Lower lobe of right lung (tissue), 2 donors: ENCODE results near the gene SLC6A6. TPM values are rescaled to one million over a fixed set of nuclear protein-coding genes. Genes with fewer than 3 reads are reported as not detected.

Source experiments
- ATAC-seq, 2 donors: fragments of 200-7000 bp; cut with Tn5 transposase; one replicate each; pipeline ENCODE4 v1.9.1; 2020 to 2022; ENCODE audit warnings: mild to moderate bottlenecking in 2 of 2, moderate library complexity in 2 of 2
- DNase-seq: peaks from one replicate; pipeline ENCODE4 v3.0.0-alpha.2; 2020
- H3K27ac ChIP-seq: fragments of 200-600 bp; one replicate; pipeline ENCODE4 v1.8.0; 2022
- H3K27me3 ChIP-seq: fragments of 200-600 bp; one replicate; pipeline ENCODE4 v1.8.0; 2022; ENCODE audit warnings: low read depth
- H3K36me3 ChIP-seq: fragments of 200-600 bp; one replicate; pipeline ENCODE4 v1.8.0; 2022; ENCODE audit warnings: mild to moderate bottlenecking
- H3K4me1 ChIP-seq: fragments of 200-600 bp; one replicate; pipeline ENCODE4 v1.8.0; 2022
- H3K4me3 ChIP-seq: fragments of 200-600 bp; one replicate; pipeline ENCODE4 v1.8.0; 2022; ENCODE audit warnings: mild to moderate bottlenecking
- H3K9me3 ChIP-seq: fragments of 200-600 bp; one replicate; pipeline ENCODE4 v1.8.0; 2022
- CTCF ChIP-seq: fragments of 200-600 bp; IDR thresholded peaks from one replicate; pipeline ENCODE4 v1.8.0; 2022; ENCODE audit warnings: antibody characterized with exemption, mild to moderate bottlenecking
- intact Hi-C: fragments of 100-400 bp; cut with DNase I; formaldehyde crosslinking; loops from one replicate; pipeline ENCODE4 v1.11.0; 2022
- total RNA-seq: library from RNA; stranded (reverse); fragmentation: NEBNext Ultra II Directional; extraction: Animal tissue kit (Norgen Biotek cat#: 25700); gene quantifications from one replicate; pipeline ENCODE4 v1.2.1, GENCODE V29; 2021
- donor health status: DM: no; HTN: yes; CAD: no; lungs with severe emphysema.

The SLC6A6 gene
- total RNA-seq, 1 donor from 2014 or later: 84.0 TPM

GRCh38 chr3:14389716-14390115 is 12.7 kb upstream of the SLC6A6 start:
- no peak overlapping the region for H3K27ac ChIP-seq
- ATAC-seq (no peak), DNase-seq (no peak)
- H3K27me3 ChIP-seq: no peaks in the 10 kb centered on the region
- intact Hi-C loops: no loop called here
- no peaks in the 10 kb centered on the region for H3K36me3 ChIP-seq
- H3K9me3 ChIP-seq: no peaks in the 10 kb centered on the region
- peaks cover 4% of the 10 kb centered on the region for H3K4me1 ChIP-seq
- TF ChIP-seq CTCF: no peak
- H3K4me3 ChIP-seq: no peak overlapping the region

GRCh38 chr3:14391033-14391432 is 11.4 kb upstream of the SLC6A6 start:
- no peaks in the 10 kb centered on the region for H3K36me3 ChIP-seq
- peak; percentile 66 to 72 for ATAC-seq
- H3K4me1 ChIP-seq: peaks cover 4% of the 10 kb centered on the region
- H3K9me3 ChIP-seq: no peaks in the 10 kb centered on the region
- DNase-seq: no peak
- no peak for TF ChIP-seq CTCF
- no peak overlapping the region for H3K27ac ChIP-seq
- intact Hi-C loops: no loop called here
- H3K27me3 ChIP-seq: no peaks in the 10 kb centered on the region
- H3K4me3 ChIP-seq: no peak overlapping the region

- ATAC-seq: no peak
Measured at GRCh38 chr3:14392231-14392630, 10.2 kb upstream of the SLC6A6 start.

GRCh38 chr3:14392803-14393319 is 9.5 kb upstream of the SLC6A6 start:
- Histone ChIP-seq H3K4me1 (peaks cover 9% of the 10 kb centered on the region), H3K27ac (no peak overlapping the region), H3K9me3 (no peaks in the 10 kb centered on the region), H3K4me3 (no peak overlapping the region), H3K27me3 (no peaks in the 10 kb centered on the region), H3K36me3 (no peaks in the 10 kb centered on the region)
- TF ChIP-seq CTCF: no peak
- DNase-seq (no peak), ATAC-seq (no peak)
- intact Hi-C loops: no loop called here

More at GRCh38 chr3:14392231-14392630, 10.2 kb upstream of the SLC6A6 start:
- Histone ChIP-seq H3K4me3 (no peak overlapping the region), H3K4me1 (peaks cover 4% of the 10 kb centered on the region), H3K36me3 (no peaks in the 10 kb centered on the region), H3K27me3 (no peaks in the 10 kb centered on the region), H3K9me3 (no peaks in the 10 kb centered on the region), H3K27ac (no peak overlapping the region)
- intact Hi-C loops: no loop called here
- TF ChIP-seq CTCF: no peak
- no peak for DNase-seq

GRCh38 chr3:14393440-14394106 is 8.8 kb upstream of the SLC6A6 start:
- Histone ChIP-seq H3K4me1 (peaks cover 10% of the 10 kb centered on the region), H3K4me3 (no peak overlapping the region), H3K36me3 (no peaks in the 10 kb centered on the region), H3K27ac (no peak overlapping the region), H3K27me3 (no peaks in the 10 kb centered on the region), H3K9me3 (no peaks in the 10 kb centered on the region)
- no peak for TF ChIP-seq CTCF
- ATAC-seq (no peak), DNase-seq (no peak)
- intact Hi-C loops: no loop called here
